Dendritic cell treated with granulocyte-macrophage colony-stimulating factor and Interleukin-4, amounts not matched to agents 40 ng/mL and 50 ng/mL, for 4 days (primary cell): Measurements from ENCODE around the gene CDHR1.

Source experiments
- H3K27ac Mint-ChIP-seq: one replicate; pipeline ENCODE4 v1.8.0; 2022; ENCODE audit warnings: mild to moderate bottlenecking, mixed read lengths
- H3K27me3 Mint-ChIP-seq: one replicate; pipeline ENCODE4 v1.8.0; 2022; ENCODE audit warnings: mild to moderate bottlenecking, mixed read lengths
- H3K36me3 Mint-ChIP-seq: one replicate; pipeline ENCODE4 v1.8.0; 2022; ENCODE audit warnings: low read depth, mixed read lengths
- H3K4me1 Mint-ChIP-seq: one replicate; pipeline ENCODE4 v1.8.0; 2022; ENCODE audit warnings: low read depth, mixed read lengths
- H3K4me3 Mint-ChIP-seq: one replicate; pipeline ENCODE4 v1.8.0; 2022; ENCODE audit warnings: mild to moderate bottlenecking, moderate library complexity, mixed read lengths
- H3K9me3 Mint-ChIP-seq: one replicate; pipeline ENCODE4 v1.8.0; 2022; ENCODE audit warnings: mixed read lengths
- intact Hi-C: fragments of 100-400 bp; cut with micrococcal nuclease; formaldehyde crosslinking; loops from one replicate; pipeline ENCODE4 v1.15.0; 2022

CDHR1 gene

GRCh38 chr10:84216834-84217233 lies 22.5 kb downstream of the CDHR1 start:
- Mint-ChIP-seq H3K27ac (no peak overlapping the region), H3K4me1 (no peaks in the 10 kb centered on the region), H3K36me3 (no peaks in the 10 kb centered on the region), H3K27me3 (peaks cover 3% of the 10 kb centered on the region), H3K9me3 (no peaks in the 10 kb centered on the region), H3K4me3 (no peak overlapping the region)
- intact Hi-C loops, result no loop called here

GRCh38 chr10:84217746-84218145 lies 23.4 kb downstream of the CDHR1 start:
- H3K27ac Mint-ChIP-seq, result no peak overlapping the region
- intact Hi-C loops, result no loop called here
- H3K36me3 Mint-ChIP-seq, result no peaks in the 10 kb centered on the region
- H3K4me1 Mint-ChIP-seq, result no peaks in the 10 kb centered on the region
- no peaks in the 10 kb centered on the region for H3K9me3 Mint-ChIP-seq
- H3K4me3 Mint-ChIP-seq, result no peak overlapping the region
- H3K27me3 Mint-ChIP-seq, result peaks cover 3% of the 10 kb centered on the region

- H3K4me3 Mint-ChIP-seq, result no peak overlapping the region
- H3K27ac Mint-ChIP-seq, result no peak overlapping the region
- intact Hi-C loops, result no loop called here
- no peaks in the 10 kb centered on the region for H3K4me1 Mint-ChIP-seq
- peaks cover 3% of the 10 kb centered on the region for H3K27me3 Mint-ChIP-seq
- no peaks in the 10 kb centered on the region for H3K36me3 Mint-ChIP-seq
- no peaks in the 10 kb centered on the region for H3K9me3 Mint-ChIP-seq
These were observed 27.6 kb downstream of the CDHR1 start for GRCh38 chr10:84221916-84222315.

GRCh38 chr10:84224411-84225028 lies 30.2 kb downstream of the CDHR1 start:
- intact Hi-C loops, result no loop called here
- Mint-ChIP-seq H3K36me3 (no peaks in the 10 kb centered on the region), H3K4me1 (no peaks in the 10 kb centered on the region), H3K9me3 (no peaks in the 10 kb centered on the region), H3K4me3 (no peak overlapping the region), H3K27me3 (peaks cover 1% of the 10 kb centered on the region), H3K27ac (no peak overlapping the region)

GRCh38 chr10:84225427-84226173 lies 31.3 kb downstream of the CDHR1 start, which contains the start of gene LRIT2:
LRIT2 (minus strand) TSS chr10:84225544; CDS start chr10:84225520, 24 bp downstream.
- H3K4me1 Mint-ChIP-seq, result no peaks in the 10 kb centered on the region
- H3K4me3 Mint-ChIP-seq, result no peak within 1 kb of the TSS
- no peaks in the 10 kb centered on the region for H3K36me3 Mint-ChIP-seq
- no peaks in the 10 kb centered on the region for H3K9me3 Mint-ChIP-seq
- intact Hi-C loops, result no loop called here
- H3K27me3 Mint-ChIP-seq, result peaks cover under 1% of the 10 kb centered on the region
- H3K27ac Mint-ChIP-seq, result no peak within 1 kb of the TSS

GRCh38 chr10:84226616-84227015 lies 32.3 kb downstream of the CDHR1 start:
- Mint-ChIP-seq H3K27ac (no peak overlapping the region), H3K9me3 (no peaks in the 10 kb centered on the region), H3K27me3 (peaks cover 1% of the 10 kb centered on the region), H3K36me3 (no peaks in the 10 kb centered on the region), H3K4me3 (no peak overlapping the region), H3K4me1 (no peaks in the 10 kb centered on the region)
- intact Hi-C loops, result no loop called here

- H3K36me3 Mint-ChIP-seq, result no peaks in the 10 kb centered on the region
These were observed 33.5 kb downstream of the CDHR1 start for GRCh38 chr10:84227810-84228209.

GRCh38 chr10:84230359-84230758 lies 36.0 kb downstream of the CDHR1 start:
- Mint-ChIP-seq H3K27ac (no peak overlapping the region), H3K4me1 (no peaks in the 10 kb centered on the region), H3K4me3 (no peak overlapping the region), H3K9me3 (no peaks in the 10 kb centered on the region), H3K27me3 (peaks cover 1% of the 10 kb centered on the region), H3K36me3 (no peaks in the 10 kb centered on the region)
- intact Hi-C loops, result no loop called here

More at GRCh38 chr10:84227810-84228209, 33.5 kb downstream of the CDHR1 start:
- no peak overlapping the region for H3K27ac Mint-ChIP-seq
- no peak overlapping the region for H3K4me3 Mint-ChIP-seq
- peaks cover 1% of the 10 kb centered on the region for H3K27me3 Mint-ChIP-seq
- intact Hi-C loops, result no loop called here
- H3K9me3 Mint-ChIP-seq, result no peaks in the 10 kb centered on the region
- no peaks in the 10 kb centered on the region for H3K4me1 Mint-ChIP-seq

GRCh38 chr10:84232376-84232775 lies 38.0 kb downstream of the CDHR1 start:
- no peak overlapping the region for H3K4me3 Mint-ChIP-seq
- no peaks in the 10 kb centered on the region for H3K36me3 Mint-ChIP-seq
- intact Hi-C loops, result no loop called here
- H3K27ac Mint-ChIP-seq, result no peak overlapping the region
- no peaks in the 10 kb centered on the region for H3K9me3 Mint-ChIP-seq
- peaks cover 5% of the 10 kb centered on the region for H3K27me3 Mint-ChIP-seq
- no peaks in the 10 kb centered on the region for H3K4me1 Mint-ChIP-seq

GRCh38 chr10:84233940-84234339 lies 39.6 kb downstream of the CDHR1 start:
- Mint-ChIP-seq H3K27me3 (peaks cover 10% of the 10 kb centered on the region), H3K4me1 (no peaks in the 10 kb centered on the region), H3K36me3 (no peaks in the 10 kb centered on the region), H3K27ac (no peak overlapping the region), H3K9me3 (no peaks in the 10 kb centered on the region), H3K4me3 (no peak overlapping the region)
- intact Hi-C loops, result no loop called here

- Mint-ChIP-seq H3K36me3 (no peaks in the 10 kb centered on the region), H3K4me3 (no peak overlapping the region), H3K4me1 (no peaks in the 10 kb centered on the region), H3K27me3 (peaks cover 13% of the 10 kb centered on the region), H3K27ac (no peak overlapping the region), H3K9me3 (no peaks in the 10 kb centered on the region)
- intact Hi-C loops, result no loop called here
These were observed 40.1 kb downstream of the CDHR1 start for GRCh38 chr10:84234479-84234878.

GRCh38 chr10:84235096-84235495 lies 40.8 kb downstream of the CDHR1 start:
- Mint-ChIP-seq H3K4me1 (no peaks in the 10 kb centered on the region), H3K4me3 (no peak overlapping the region), H3K9me3 (no peaks in the 10 kb centered on the region), H3K27me3 (peaks cover 14% of the 10 kb centered on the region), H3K27ac (no peak overlapping the region), H3K36me3 (no peaks in the 10 kb centered on the region)
- intact Hi-C loops, result no loop called here

- no peaks in the 10 kb centered on the region for H3K4me1 Mint-ChIP-seq
- no peak overlapping the region for H3K27ac Mint-ChIP-seq
- H3K9me3 Mint-ChIP-seq, result no peaks in the 10 kb centered on the region
- peaks cover 13% of the 10 kb centered on the region for H3K27me3 Mint-ChIP-seq
- H3K4me3 Mint-ChIP-seq, result no peak overlapping the region
- intact Hi-C loops, result no loop called here
- H3K36me3 Mint-ChIP-seq, result no peaks in the 10 kb centered on the region
These were observed 42.5 kb downstream of the CDHR1 start for GRCh38 chr10:84236807-84237198.

- H3K27me3 Mint-ChIP-seq, result peaks cover 13% of the 10 kb centered on the region
- no peaks in the 10 kb centered on the region for H3K36me3 Mint-ChIP-seq
- no peaks in the 10 kb centered on the region for H3K9me3 Mint-ChIP-seq
- H3K4me3 Mint-ChIP-seq, result no peak overlapping the region
- H3K27ac Mint-ChIP-seq, result no peak overlapping the region
- intact Hi-C loops, result no loop called here
- H3K4me1 Mint-ChIP-seq, result no peaks in the 10 kb centered on the region
These were observed 43.1 kb downstream of the CDHR1 start for GRCh38 chr10:84237199-84238051.
